Muscle of arm (tissue), 12 donors: ENCODE data around the gene IFIT1B. TPM values are rescaled to one million over a fixed set of nuclear protein-coding genes. Genes with fewer than 3 reads are reported as not detected.
"Not testable (repeated sequence)": the region's sequence is repeated elsewhere in the genome, so short reads cannot be mapped to it uniquely, and the experiment has no call there.

Source experiments
- DNase-seq: peaks from one replicate; pipeline ENCODE4 v3.0.0-alpha.2; 2013
- polyA plus RNA-seq, 12 donors: library from polyadenylated mRNA; unstranded; fragments of 120-200 nt; gene quantifications; one replicate each; pipeline ENCODE4 v1.2.1, GENCODE V29; 2013; ENCODE audit not compliant: insufficient read length in 12 of 12

IFIT1B gene
- polyA plus RNA-seq, 12 donors, result 0.13 to 1.0 (median 0.23) TPM; not detected in 3

- no peak for DNase-seq
Observed at GRCh38 chr10:89348481-89348880, 29.4 kb upstream of the IFIT1B start.

- DNase-seq, result no peak
Observed at GRCh38 chr10:89348975-89349374, 28.9 kb upstream of the IFIT1B start.

GRCh38 chr10:89350631-89351315 is 27.1 kb upstream of the IFIT1B start:
- DNase-seq, result not testable (repeated sequence)

- DNase-seq, result no peak
Observed at GRCh38 chr10:89351412-89351779, 26.5 kb upstream of the IFIT1B start.

GRCh38 chr10:89351780-89352597 is 25.9 kb upstream of the IFIT1B start:
- DNase-seq, result no peak

- no peak for DNase-seq
Observed at GRCh38 chr10:89352802-89353201, 25.1 kb upstream of the IFIT1B start.

GRCh38 chr10:89355394-89355931 is 22.4 kb upstream of the IFIT1B start:
- no peak for DNase-seq

GRCh38 chr10:89357096-89357495 is 20.8 kb upstream of the IFIT1B start:
- no peak for DNase-seq

- no peak for DNase-seq
Observed at GRCh38 chr10:89357975-89358374, 19.9 kb upstream of the IFIT1B start.

GRCh38 chr10:89360157-89360556 is 17.7 kb upstream of the IFIT1B start:
- DNase-seq, result no peak

- no peak for DNase-seq
Observed at GRCh38 chr10:89362929-89363328, 14.9 kb upstream of the IFIT1B start.

GRCh38 chr10:89363729-89364442 is 14.0 kb upstream of the IFIT1B start:
- DNase-seq, result no peak

GRCh38 chr10:89364531-89364930 is 13.3 kb upstream of the IFIT1B start:
- no peak for DNase-seq

- no peak for DNase-seq
Observed at GRCh38 chr10:89367529-89367928, 10.3 kb upstream of the IFIT1B start.

- DNase-seq, result no peak
Observed at GRCh38 chr10:89368129-89368528, 9.7 kb upstream of the IFIT1B start.

- DNase-seq, result no peak
Observed at GRCh38 chr10:89369156-89370105, 8.4 kb upstream of the IFIT1B start.

GRCh38 chr10:89371079-89371478 is 6.8 kb upstream of the IFIT1B start:
- no peak for DNase-seq

- DNase-seq, result no peak
Observed at GRCh38 chr10:89371987-89372386, 5.9 kb upstream of the IFIT1B start.

GRCh38 chr10:89373916-89374711 is 3.7 kb upstream of the IFIT1B start:
- DNase-seq, result peak; percentile 87

- no peak for DNase-seq
Observed at GRCh38 chr10:89374713-89375141, 3.1 kb upstream of the IFIT1B start.
